ENCODE measurements around the gene ZFYVE26.

- no peak for TF ChIP-seq RAD21 (IDR thresholded peaks at IDR 0.05; ENCODE audit: low read depth)
- TF ChIP-seq, protein P1, sequence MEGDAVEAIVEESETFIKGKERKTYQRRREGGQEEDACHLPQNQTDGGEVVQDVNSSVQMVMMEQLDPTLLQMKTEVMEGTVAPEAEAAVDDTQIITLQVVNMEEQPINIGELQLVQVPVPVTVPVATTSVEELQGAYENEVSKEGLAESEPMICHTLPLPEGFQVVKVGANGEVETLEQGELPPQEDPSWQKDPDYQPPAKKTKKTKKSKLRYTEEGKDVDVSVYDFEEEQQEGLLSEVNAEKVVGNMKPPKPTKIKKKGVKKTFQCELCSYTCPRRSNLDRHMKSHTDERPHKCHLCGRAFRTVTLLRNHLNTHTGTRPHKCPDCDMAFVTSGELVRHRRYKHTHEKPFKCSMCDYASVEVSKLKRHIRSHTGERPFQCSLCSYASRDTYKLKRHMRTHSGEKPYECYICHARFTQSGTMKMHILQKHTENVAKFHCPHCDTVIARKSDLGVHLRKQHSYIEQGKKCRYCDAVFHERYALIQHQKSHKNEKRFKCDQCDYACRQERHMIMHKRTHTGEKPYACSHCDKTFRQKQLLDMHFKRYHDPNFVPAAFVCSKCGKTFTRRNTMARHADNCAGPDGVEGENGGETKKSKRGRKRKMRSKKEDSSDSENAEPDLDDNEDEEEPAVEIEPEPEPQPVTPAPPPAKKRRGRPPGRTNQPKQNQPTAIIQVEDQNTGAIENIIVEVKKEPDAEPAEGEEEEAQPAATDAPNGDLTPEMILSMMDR (IDR thresholded peaks at IDR 0.05 in 2 of 3, conservative IDR thresholded peaks at IDR 0.05 in 1 of 3; ENCODE audit: borderline replicate concordance in 1 of 3, insufficient read depth in 1 of 3, low read depth in 2 of 3, low read length in 2 of 3): no peak
Observed at GRCh38 chr14:67746927-67747326, 69.5 kb downstream of the ZFYVE26 start.
